BLaER1 (cell line): ENCODE results near the gene TMEM61.

Source experiments
- H3K27ac ChIP-seq: shearing (Covaris generic); formaldehyde crosslinking; 2 replicates; pipeline ENCODE4 v1.8.1; 2022
- H3K27me3 ChIP-seq: shearing (Covaris generic); formaldehyde crosslinking; 2 replicates; pipeline ENCODE4 v1.8.1; 2022
- H3K36me3 ChIP-seq: shearing (Covaris generic); formaldehyde crosslinking; 2 replicates; pipeline ENCODE4 v1.8.1; 2022
- H3K4me1 ChIP-seq: shearing (Covaris generic); formaldehyde crosslinking; 2 replicates; pipeline ENCODE4 v1.8.1; 2022
- H3K4me2 ChIP-seq: shearing (Covaris generic); formaldehyde crosslinking; 2 replicates; pipeline ENCODE4 v1.8.1; 2022
- H3K4me3 ChIP-seq: shearing (Covaris generic); formaldehyde crosslinking; 2 replicates; pipeline ENCODE4 v1.8.1; 2022
- H3K9ac ChIP-seq: shearing (Covaris generic); formaldehyde crosslinking; 2 replicates; pipeline ENCODE4 v1.8.1; 2022
- H3K9me3 ChIP-seq: shearing (Covaris generic); formaldehyde crosslinking; 2 replicates; pipeline ENCODE4 v1.8.1; 2022
- H4K20me1 ChIP-seq: shearing (Covaris generic); formaldehyde crosslinking; 2 replicates; pipeline ENCODE4 v1.8.1; 2022
- Cebpa-rat ChIP-seq: shearing (Covaris generic); IDR thresholded peaks from 2 replicates; pipeline ENCODE4 v1.8.1; 2022

Gene TMEM61

DNA sequence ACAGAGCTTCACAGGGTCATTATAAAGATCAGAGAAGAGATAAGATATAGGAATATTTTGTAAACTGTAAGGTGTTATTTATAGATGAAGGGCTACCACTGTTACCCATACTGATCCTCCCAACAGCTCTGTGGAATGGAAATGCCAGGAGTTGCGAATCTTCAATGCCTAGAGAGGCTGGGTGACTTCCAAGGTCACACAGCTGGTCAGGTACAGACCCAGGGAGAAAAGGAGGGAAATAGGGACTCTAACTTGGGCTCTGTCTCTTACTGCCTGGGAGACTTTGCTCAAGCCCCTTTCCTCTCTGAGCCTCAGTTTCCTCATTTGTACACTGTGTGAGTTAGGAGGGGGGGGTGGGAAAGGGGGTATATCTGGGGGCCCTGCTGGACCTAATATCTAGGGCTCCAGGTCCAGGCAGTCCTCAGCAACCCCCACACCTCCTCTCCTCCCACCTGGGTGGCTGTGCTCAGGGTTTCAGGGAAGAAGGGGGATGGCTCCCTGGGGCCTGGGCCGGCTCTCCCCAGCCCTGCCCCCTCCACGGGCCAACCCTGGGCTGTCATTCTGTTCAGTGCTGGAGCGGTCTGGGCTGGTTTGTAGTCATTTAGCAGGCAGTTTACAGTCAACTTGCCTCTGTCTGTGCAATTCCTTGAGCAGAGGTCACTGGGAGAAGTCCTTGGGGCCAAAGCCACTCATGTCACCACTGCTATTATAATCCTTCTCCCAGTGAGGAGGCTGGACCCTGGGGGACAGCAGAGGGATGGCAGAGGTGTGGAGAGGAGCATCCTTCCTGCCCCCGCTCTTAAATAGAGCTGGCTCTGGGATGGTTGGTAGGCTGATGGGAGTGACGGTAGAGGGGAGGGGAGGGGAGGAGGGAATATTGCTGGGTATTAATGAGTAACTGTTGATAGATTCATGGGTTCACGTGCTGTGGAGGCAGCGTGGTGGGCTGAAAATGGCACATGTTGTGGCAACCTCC, 20.0 kb downstream of the TMEM61 start:
- no peak overlapping the region for H3K4me2 ChIP-seq
- no peak for TF ChIP-seq Cebpa-rat
- H3K36me3 ChIP-seq, result no peaks in the 10 kb centered on the region
- H3K4me1 ChIP-seq, result no peaks in the 10 kb centered on the region
- H3K9me3 ChIP-seq, result no peaks in the 10 kb centered on the region
- no peaks in the 10 kb centered on the region for H4K20me1 ChIP-seq
- H3K4me3 ChIP-seq, result no peak overlapping the region
- H3K9ac ChIP-seq, result no peak overlapping the region
- H3K27ac ChIP-seq, result no peak overlapping the region
- H3K27me3 ChIP-seq, result peaks cover 39% of the 10 kb centered on the region

DNA sequence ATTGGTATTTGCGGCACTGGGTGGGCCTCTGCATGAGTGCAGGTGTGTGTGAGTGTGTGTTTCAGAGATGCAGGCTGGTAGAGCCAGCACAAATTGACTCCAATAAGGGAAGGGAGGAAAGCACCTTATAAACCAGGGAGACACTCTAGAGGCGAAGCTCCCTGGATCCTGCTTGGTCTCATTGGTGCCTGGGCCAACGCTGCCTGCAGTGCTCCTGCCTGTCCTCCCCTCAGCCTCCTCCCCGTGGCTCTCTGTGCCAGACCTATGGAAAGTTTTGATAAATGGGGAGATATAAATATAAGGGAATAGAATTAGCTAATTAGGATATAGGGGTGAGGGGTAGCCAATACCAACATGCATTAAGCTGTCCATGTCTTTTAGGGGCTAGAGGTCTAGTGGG, 20.9 kb downstream of the TMEM61 start:
- no peak for TF ChIP-seq Cebpa-rat
- Histone ChIP-seq H3K9ac (no peak overlapping the region), H3K27me3 (peaks cover 30% of the 10 kb centered on the region), H3K9me3 (no peaks in the 10 kb centered on the region), H3K4me1 (no peaks in the 10 kb centered on the region), H3K4me3 (no peak overlapping the region), H3K4me2 (no peak overlapping the region), H4K20me1 (no peaks in the 10 kb centered on the region), H3K27ac (no peak overlapping the region), H3K36me3 (no peaks in the 10 kb centered on the region)

DNA sequence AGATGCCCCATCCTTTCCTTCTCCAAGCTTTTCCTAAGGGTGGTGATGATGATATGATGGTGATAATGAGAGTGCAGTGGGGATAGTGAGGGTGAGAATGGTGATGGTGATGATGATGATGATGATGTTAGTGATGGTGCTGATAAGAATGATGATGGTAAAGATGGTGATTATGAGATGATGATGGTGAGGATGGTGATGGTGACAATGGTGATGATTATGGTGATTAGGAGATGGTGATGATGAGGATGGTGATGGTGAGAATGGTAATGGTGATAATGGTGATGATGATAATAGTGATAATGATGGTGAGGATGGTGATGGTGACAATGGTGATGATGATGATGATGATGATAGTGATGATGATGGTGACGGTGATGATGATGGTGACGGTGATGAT, 22.3 kb downstream of the TMEM61 start:
- Histone ChIP-seq H3K4me2 (no peak overlapping the region), H3K9ac (no peak overlapping the region), H3K36me3 (no peaks in the 10 kb centered on the region), H4K20me1 (no peaks in the 10 kb centered on the region), H3K27ac (no peak overlapping the region), H3K4me1 (no peaks in the 10 kb centered on the region), H3K27me3 (peaks cover 16% of the 10 kb centered on the region), H3K9me3 (no peaks in the 10 kb centered on the region), H3K4me3 (no peak overlapping the region)
- no peak for TF ChIP-seq Cebpa-rat

DNA sequence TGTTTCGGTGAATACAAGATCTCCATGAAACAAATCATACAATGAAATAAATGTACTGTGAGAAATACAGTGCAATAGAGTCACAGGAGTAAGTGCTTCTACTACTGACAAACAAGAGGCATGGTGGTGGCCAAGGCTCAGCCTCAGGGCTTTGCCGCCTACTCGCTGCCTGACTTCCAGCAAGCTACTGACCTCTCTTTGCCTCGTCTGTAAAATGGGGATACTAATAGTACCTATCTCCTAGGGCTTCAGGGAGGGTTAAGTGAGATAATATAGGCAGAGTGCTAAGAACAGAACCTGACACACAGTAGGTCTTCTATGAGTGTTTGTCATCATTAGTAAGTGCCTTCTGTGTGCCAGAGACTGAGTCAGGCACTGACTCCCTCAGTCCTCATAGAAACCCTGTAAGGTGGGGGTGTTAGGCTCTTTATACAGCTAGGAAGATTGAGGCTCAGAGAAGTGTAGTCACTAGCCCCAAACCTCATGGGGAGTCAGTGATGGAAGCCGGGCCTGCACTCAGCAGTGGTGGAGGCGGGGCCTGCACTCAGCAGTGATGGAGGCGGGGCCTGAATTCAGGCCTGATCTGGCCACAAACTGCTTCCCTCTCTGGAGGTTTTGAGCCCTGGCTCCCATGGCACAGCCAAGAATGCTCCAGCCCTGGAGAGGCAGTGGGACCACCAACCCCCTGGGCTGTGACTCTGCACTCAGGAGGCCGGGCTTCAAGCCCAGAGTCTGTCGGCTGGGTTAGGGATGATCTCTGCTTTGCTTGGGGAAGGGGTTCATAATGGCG, 25.1 kb downstream of the TMEM61 start:
- no peak for TF ChIP-seq Cebpa-rat

DNA sequence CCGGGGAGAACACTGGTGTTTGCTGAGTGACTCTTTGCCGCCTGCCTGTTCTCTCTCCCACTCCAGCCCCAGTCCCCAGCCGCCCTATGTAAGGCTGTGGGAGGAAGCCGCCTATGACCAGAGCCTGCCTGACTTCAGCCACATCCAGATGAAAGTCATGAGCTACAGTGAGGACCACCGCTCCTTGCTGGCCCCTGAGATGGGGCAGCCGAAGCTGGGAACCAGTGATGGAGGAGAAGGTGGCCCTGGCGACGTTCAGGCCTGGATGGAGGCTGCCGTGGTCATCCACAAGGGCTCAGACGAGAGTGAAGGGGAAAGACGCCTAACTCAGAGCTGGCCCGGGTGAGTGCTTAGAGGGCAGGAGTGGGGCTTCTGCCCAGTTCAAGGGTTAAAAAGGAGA, 26.5 kb downstream of the TMEM61 start:
- Histone ChIP-seq H3K9me3 (no peaks in the 10 kb centered on the region), H3K4me2 (no peak overlapping the region), H3K36me3 (no peaks in the 10 kb centered on the region), H4K20me1 (no peaks in the 10 kb centered on the region), H3K27ac (no peak overlapping the region), H3K9ac (no peak overlapping the region), H3K4me3 (no peak overlapping the region), H3K4me1 (no peaks in the 10 kb centered on the region), H3K27me3 (no peaks in the 10 kb centered on the region)
- no peak for TF ChIP-seq Cebpa-rat

More for the DNA sequence above, 25.1 kb downstream of the TMEM61 start:
- Histone ChIP-seq H3K36me3 (no peaks in the 10 kb centered on the region), H3K4me1 (no peaks in the 10 kb centered on the region), H4K20me1 (no peaks in the 10 kb centered on the region), H3K9ac (no peak overlapping the region), H3K4me3 (no peak overlapping the region), H3K9me3 (no peaks in the 10 kb centered on the region), H3K27ac (no peak overlapping the region), H3K27me3 (no peaks in the 10 kb centered on the region), H3K4me2 (no peak overlapping the region)

DNA sequence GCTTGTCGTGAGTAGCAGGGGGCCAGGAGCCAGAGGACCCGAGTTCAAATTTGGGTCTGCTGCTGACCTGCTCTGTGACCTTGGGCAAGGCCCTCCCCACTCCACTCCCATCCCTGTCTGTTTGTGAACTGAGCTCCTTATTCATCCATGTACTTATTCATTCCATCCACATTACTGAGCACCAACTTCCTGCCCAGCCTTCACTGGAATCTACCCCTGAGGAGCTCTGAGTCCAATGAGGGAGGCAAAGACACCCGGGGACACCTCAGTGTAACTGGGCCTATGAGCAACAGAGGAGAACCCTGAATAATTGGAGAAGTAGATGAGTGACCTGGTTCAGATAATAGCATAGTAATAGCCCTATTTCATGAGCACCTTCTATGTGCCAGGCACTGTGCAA, 27.2 kb downstream of the TMEM61 start:
- no peak overlapping the region for H3K27ac ChIP-seq
- H3K9ac ChIP-seq, result no peak overlapping the region
- no peaks in the 10 kb centered on the region for H3K9me3 ChIP-seq
- H3K27me3 ChIP-seq, result no peaks in the 10 kb centered on the region
- no peak for TF ChIP-seq Cebpa-rat
- no peaks in the 10 kb centered on the region for H4K20me1 ChIP-seq
- no peaks in the 10 kb centered on the region for H3K36me3 ChIP-seq
- H3K4me3 ChIP-seq, result no peak overlapping the region
- no peaks in the 10 kb centered on the region for H3K4me1 ChIP-seq
- H3K4me2 ChIP-seq, result no peak overlapping the region

DNA sequence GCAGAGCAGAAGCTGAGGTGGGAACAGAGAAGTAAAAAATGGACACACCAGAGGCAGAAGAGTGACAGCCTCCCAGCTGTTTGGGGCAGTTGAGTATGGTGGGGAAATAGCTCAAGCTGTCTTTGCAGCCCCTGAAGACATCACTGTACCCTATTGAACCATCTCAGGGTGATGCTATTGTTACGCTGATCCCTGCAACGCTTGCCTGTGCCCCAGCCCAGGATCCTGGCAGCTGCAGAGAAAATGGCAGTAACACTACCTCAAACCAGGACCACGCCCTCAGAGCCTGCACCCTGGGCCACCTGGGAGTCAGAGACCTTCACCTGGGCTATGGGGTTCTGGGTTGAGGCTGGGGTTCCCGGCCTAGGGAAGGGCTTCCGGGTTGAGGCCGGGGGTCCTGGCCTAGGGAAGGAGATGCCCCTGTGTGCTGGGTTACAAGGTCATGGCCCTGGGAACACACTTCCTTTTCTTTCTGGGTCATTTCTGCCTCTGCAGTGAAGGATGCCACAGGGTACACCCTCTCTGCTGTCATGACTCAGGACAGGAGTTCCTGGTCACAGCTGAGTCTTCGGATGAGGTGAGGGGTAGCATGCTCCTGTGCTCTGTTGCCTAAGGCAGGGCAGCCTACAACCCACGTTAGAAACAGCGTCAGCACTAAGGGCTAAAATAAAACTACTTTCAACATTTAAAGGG, 29.9 kb downstream of the TMEM61 start:
- TF ChIP-seq Cebpa-rat, result no peak
- no peaks in the 10 kb centered on the region for H3K9me3 ChIP-seq
- no peak overlapping the region for H3K9ac ChIP-seq

DNA sequence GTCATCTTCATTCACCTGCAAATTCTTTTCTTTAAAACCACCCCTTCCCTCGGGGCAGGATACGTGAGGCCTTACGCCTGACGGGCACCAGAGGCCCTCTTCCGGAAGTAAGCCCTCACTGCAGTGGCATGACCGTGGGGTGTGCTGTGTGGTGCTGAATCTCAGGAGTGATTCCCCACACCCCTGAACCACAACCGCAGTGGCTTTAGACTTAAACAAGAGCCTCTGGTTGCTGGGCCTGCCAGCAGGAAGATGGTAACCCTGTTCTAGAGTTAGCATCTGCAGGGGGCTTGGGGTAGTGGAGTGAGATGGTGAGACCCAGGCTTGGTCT, 30.4 kb downstream of the TMEM61 start:
- no peak overlapping the region for H3K9ac ChIP-seq
- no peaks in the 10 kb centered on the region for H3K27me3 ChIP-seq
- H3K4me3 ChIP-seq, result no peak overlapping the region
- H3K9me3 ChIP-seq, result no peaks in the 10 kb centered on the region
- TF ChIP-seq Cebpa-rat, result no peak
- H4K20me1 ChIP-seq, result no peaks in the 10 kb centered on the region
- H3K27ac ChIP-seq, result no peak overlapping the region
- H3K4me1 ChIP-seq, result no peaks in the 10 kb centered on the region
- no peak overlapping the region for H3K4me2 ChIP-seq
- H3K36me3 ChIP-seq, result no peaks in the 10 kb centered on the region

More for the DNA sequence above, 29.9 kb downstream of the TMEM61 start:
- H3K4me3 ChIP-seq, result no peak overlapping the region
- H3K36me3 ChIP-seq, result no peaks in the 10 kb centered on the region
- H3K4me2 ChIP-seq, result no peak overlapping the region
- H4K20me1 ChIP-seq, result no peaks in the 10 kb centered on the region
- no peaks in the 10 kb centered on the region for H3K27me3 ChIP-seq
- H3K27ac ChIP-seq, result no peak overlapping the region
- H3K4me1 ChIP-seq, result no peaks in the 10 kb centered on the region

DNA sequence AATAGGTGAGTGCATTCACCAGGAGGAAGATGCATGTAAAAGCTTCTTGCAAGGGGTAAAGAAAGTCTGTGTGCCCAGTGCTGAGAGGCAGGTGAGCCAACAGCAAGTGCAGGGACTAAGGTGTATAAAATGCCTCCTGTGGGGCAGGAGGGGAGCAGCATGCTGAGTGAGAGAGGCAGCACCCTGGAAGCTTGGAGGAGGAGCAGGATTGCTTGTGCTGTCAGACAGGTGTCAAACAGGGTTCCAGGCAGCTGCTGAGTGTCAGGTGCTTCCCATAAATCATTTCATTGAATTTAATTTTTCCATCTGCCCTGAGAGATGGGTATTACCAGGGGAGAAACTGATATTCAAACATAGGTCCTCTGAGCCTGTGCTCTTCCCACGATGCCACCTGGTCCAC, 32.2 kb downstream of the TMEM61 start:
- Histone ChIP-seq H3K4me1 (no peaks in the 10 kb centered on the region), H3K4me3 (no peak overlapping the region), H3K27me3 (no peaks in the 10 kb centered on the region), H4K20me1 (no peaks in the 10 kb centered on the region), H3K4me2 (no peak overlapping the region), H3K36me3 (no peaks in the 10 kb centered on the region), H3K9me3 (no peaks in the 10 kb centered on the region), H3K9ac (no peak overlapping the region), H3K27ac (no peak overlapping the region)
- no peak for TF ChIP-seq Cebpa-rat

DNA sequence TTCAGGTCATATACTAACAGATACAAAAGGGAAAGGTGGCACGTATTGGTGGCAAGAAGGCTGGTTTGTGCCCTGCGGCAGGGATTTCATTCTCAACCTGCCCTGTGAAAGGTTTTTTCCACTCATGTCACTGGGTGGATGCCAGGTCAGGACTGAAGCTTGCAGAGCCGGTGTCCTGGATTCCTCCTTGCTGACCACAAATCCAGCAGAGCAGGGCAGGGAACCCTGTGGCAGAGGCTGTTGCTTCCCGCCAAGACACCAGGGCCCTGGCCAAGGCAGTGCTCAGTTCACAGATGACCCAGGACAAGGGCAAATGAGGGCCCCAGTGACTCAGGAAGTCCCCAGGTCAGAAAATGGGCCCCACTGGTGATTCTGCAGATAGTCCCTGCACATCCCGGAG, 34.7 kb downstream of the TMEM61 start:
- Histone ChIP-seq H4K20me1 (no peaks in the 10 kb centered on the region), H3K4me2 (no peak overlapping the region), H3K9ac (no peak overlapping the region), H3K9me3 (no peaks in the 10 kb centered on the region), H3K4me1 (no peaks in the 10 kb centered on the region), H3K27ac (no peak overlapping the region), H3K36me3 (no peaks in the 10 kb centered on the region), H3K4me3 (no peak overlapping the region), H3K27me3 (no peaks in the 10 kb centered on the region)
- no peak for TF ChIP-seq Cebpa-rat
